HFFc6 (cell line): ENCODE data around the gene ARID5B. TPM values are rescaled to one million over a fixed set of nuclear protein-coding genes. Genes with fewer than 3 reads are reported as not detected.

Experiments used
- DNase-seq: peaks from one replicate; pipeline ENCODE4 v3.0.0-alpha.2; 2018
- H3K27ac Mint-ChIP-seq: 2 replicates; pipeline ENCODE4 v1.8.0; 2020; ENCODE audit warnings: mild to moderate bottlenecking, mixed read lengths
- H3K27me3 Mint-ChIP-seq: 2 replicates; pipeline ENCODE4 v1.8.0; 2021; ENCODE audit warnings: mild to moderate bottlenecking, moderate library complexity, mixed read lengths; ENCODE audit not compliant: insufficient read depth
- H3K36me3 Mint-ChIP-seq: 2 replicates; pipeline ENCODE4 v1.8.0; 2021; ENCODE audit warnings: low read depth, mixed read lengths
- H3K4me1 Mint-ChIP-seq: 2 replicates; pipeline ENCODE4 v1.8.0; 2020; ENCODE audit warnings: low read depth, mixed read lengths
- H3K4me3 Mint-ChIP-seq: 2 replicates; pipeline ENCODE4 v1.8.0; 2020; ENCODE audit warnings: mild to moderate bottlenecking, moderate library complexity, mixed read lengths
- H3K9me3 Mint-ChIP-seq: 2 replicates; pipeline ENCODE4 v1.8.0; 2020; ENCODE audit warnings: mild to moderate bottlenecking, mixed read lengths
- total RNA-seq, 6 experiments: library from RNA; stranded (reverse); fragmentation: NEBNext Ultra II Directional; extraction: Animal tissue kit (Norgen Biotek cat#: 25700); gene quantifications; 2 replicates in 1 of 6; 3 replicates in 5 of 6; pipeline ENCODE4 v1.2.3, GENCODE V29; 2021
- TF ChIP-seq, protein P1 (sequence below): fragments of 200-600 bp; sonication (generic); IDR thresholded peaks from 2 replicates; pipeline ENCODE4 v1.5.0; 2021; ENCODE audit warnings: antibody characterized with exemption, mild to moderate bottlenecking

ARID5B gene
- total RNA-seq, 6 experiments from 2014 or later = 102 to 142 (median 131) TPM

- H3K36me3 Mint-ChIP-seq = peaks cover 29% of the 10 kb centered on the region
- peaks cover 2% of the 10 kb centered on the region for H3K27me3 Mint-ChIP-seq
- peak overlapping the region; percentile 93 for H3K4me3 Mint-ChIP-seq
- H3K4me1 Mint-ChIP-seq = peaks cover 26% of the 10 kb centered on the region
- TF ChIP-seq, protein P1, sequence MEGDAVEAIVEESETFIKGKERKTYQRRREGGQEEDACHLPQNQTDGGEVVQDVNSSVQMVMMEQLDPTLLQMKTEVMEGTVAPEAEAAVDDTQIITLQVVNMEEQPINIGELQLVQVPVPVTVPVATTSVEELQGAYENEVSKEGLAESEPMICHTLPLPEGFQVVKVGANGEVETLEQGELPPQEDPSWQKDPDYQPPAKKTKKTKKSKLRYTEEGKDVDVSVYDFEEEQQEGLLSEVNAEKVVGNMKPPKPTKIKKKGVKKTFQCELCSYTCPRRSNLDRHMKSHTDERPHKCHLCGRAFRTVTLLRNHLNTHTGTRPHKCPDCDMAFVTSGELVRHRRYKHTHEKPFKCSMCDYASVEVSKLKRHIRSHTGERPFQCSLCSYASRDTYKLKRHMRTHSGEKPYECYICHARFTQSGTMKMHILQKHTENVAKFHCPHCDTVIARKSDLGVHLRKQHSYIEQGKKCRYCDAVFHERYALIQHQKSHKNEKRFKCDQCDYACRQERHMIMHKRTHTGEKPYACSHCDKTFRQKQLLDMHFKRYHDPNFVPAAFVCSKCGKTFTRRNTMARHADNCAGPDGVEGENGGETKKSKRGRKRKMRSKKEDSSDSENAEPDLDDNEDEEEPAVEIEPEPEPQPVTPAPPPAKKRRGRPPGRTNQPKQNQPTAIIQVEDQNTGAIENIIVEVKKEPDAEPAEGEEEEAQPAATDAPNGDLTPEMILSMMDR = peak; percentile 61
- no peaks in the 10 kb centered on the region for H3K9me3 Mint-ChIP-seq
- DNase-seq = peak; percentile 75
- peak overlapping the region; percentile 86 for H3K27ac Mint-ChIP-seq
Measured at GRCh38 chr10:61904733-61905725, 3.5 kb downstream of the ARID5B start.

DNA sequence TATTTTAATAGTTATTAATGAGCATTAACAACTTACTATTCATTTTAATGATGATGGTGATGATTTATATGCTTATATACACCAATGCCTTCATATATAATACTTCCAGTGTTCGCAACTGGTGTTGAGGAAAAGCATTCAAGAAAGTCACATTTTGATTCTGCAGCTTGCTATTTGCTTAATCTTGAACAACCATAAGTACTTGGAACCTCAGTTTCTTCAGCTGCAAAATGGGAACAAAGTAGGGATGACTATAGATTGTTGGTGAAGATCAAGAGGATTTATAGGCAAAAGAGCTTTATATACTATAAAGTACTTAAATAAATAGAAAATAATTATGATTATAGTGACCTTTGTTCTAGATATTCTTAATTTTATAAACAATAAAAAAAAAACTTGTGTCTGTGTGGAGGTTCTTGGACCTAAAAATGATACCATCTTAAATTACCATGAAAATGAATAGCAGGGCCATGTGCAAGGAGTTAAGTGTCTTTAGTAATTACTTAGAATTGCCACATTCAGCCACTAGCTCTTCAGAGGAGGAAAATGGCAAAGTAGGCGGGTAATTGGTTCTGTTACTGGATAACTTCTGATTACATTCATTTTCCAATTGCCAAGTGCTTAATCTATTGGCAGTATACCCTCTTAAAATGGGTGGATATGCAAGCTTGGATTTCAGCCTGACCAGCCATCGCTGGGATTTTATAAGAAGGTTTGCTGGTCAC lies 4.5 kb downstream of the ARID5B start:
- H3K36me3 Mint-ChIP-seq = peaks cover 37% of the 10 kb centered on the region
- DNase-seq = no peak
- H3K4me1 Mint-ChIP-seq = peaks cover 26% of the 10 kb centered on the region
- H3K27ac Mint-ChIP-seq = no peak overlapping the region
- no peak overlapping the region for H3K4me3 Mint-ChIP-seq
- TF ChIP-seq, protein P1 = no peak
- H3K9me3 Mint-ChIP-seq = no peaks in the 10 kb centered on the region
- peaks cover 5% of the 10 kb centered on the region for H3K27me3 Mint-ChIP-seq

GRCh38 chr10:61906562-61906901 lies 5.0 kb downstream of the ARID5B start:
- peaks cover 5% of the 10 kb centered on the region for H3K27me3 Mint-ChIP-seq
- no peak overlapping the region for H3K27ac Mint-ChIP-seq
- H3K4me1 Mint-ChIP-seq = peaks cover 28% of the 10 kb centered on the region
- TF ChIP-seq, protein P1 = no peak
- H3K9me3 Mint-ChIP-seq = no peaks in the 10 kb centered on the region
- no peak for DNase-seq
- peaks cover 38% of the 10 kb centered on the region for H3K36me3 Mint-ChIP-seq
- H3K4me3 Mint-ChIP-seq = no peak overlapping the region

DNA sequence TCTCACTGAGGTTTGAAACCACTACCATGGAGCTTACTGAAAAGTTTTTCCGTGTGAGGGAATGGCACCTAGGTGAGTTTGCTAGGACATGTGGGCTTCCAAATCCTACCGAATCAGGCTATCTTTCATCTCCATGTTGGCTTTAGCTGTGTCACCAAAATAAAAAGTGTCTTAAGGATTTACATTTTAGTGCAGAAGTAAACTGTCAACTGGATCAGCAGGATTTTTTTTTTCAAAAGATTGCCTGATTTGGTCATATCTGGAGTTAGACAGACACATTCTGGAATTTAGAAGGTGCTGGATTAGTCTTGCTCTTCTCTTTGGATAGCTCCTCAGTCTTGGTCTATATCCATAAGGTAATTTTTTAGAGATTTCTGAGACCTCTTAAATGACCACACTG lies 5.5 kb downstream of the ARID5B start:
- Mint-ChIP-seq H3K4me3 (no peak overlapping the region), H3K4me1 (peaks cover 32% of the 10 kb centered on the region), H3K27me3 (peaks cover 5% of the 10 kb centered on the region), H3K9me3 (no peaks in the 10 kb centered on the region), H3K36me3 (peaks cover 38% of the 10 kb centered on the region), H3K27ac (no peak overlapping the region)
- DNase-seq = no peak
- TF ChIP-seq, protein P1 = no peak

DNA sequence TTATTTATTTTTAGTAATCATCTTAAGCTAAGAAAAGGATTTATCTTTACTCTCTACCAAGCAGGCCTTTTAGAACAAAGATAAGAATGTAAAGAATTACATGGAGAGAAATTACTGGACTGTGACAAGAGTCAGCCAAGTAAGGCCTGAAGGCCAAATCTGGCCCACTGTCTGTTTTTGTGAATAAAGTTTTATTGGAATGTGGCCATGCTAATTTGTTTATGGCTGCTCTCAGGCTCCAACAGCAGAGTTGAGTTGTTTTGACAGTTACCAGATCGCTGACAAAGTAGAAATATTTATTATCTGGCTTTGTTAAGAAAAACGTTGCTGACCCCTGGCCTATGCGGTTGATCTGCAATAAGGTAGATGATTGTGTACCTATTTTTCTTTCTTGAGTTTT lies 6.1 kb downstream of the ARID5B start:
- TF ChIP-seq, protein P1 = no peak
- DNase-seq = no peak
- H3K27me3 Mint-ChIP-seq = peaks cover 4% of the 10 kb centered on the region
- H3K36me3 Mint-ChIP-seq = peaks cover 34% of the 10 kb centered on the region
- no peak overlapping the region for H3K4me3 Mint-ChIP-seq
- peaks cover 32% of the 10 kb centered on the region for H3K4me1 Mint-ChIP-seq
- H3K27ac Mint-ChIP-seq = no peak overlapping the region
- no peaks in the 10 kb centered on the region for H3K9me3 Mint-ChIP-seq
